Natural killer cell (primary cell): ENCODE measurements around the gene LARP1B. TPM values are rescaled to one million over a fixed set of nuclear protein-coding genes. Genes with fewer than 3 reads are reported as not detected.
"Not testable (repeated sequence)": the region's sequence is repeated elsewhere in the genome, so short reads cannot be mapped to it uniquely, and the experiment has no call there.

Source experiments
- ATAC-seq, 3 donors: fragments of 150-1000 bp in 2 of 3; fragments of 200-7000 bp in 1 of 3; cut with Tn5 transposase; 1 replicate in 1 of 3; 2 replicates in 2 of 3; pipeline ENCODE4 v1.10.0; 2021; ENCODE audit warnings: mild to moderate bottlenecking in 2 of 3, moderate library complexity in 2 of 3
- DNase-seq, 2 donors: peaks; one replicate each; pipeline versions ENCODE4 v3.0.0 to v3.0.0-alpha.2; 2013 to 2021; ENCODE audit warnings: mixed read lengths in 1 of 2
- H3K27ac ChIP-seq: one replicate; pipeline ENCODE4 v1.5.1; 2013; ENCODE audit warnings: mild to moderate bottlenecking, low read length
- H3K27me3 ChIP-seq: one replicate; pipeline ENCODE4 v1.6.1; 2013; ENCODE audit warnings: low read length; ENCODE audit not compliant: control insufficient read depth, insufficient read depth
- H3K36me3 ChIP-seq: one replicate; pipeline ENCODE4 v1.6.1; 2013; ENCODE audit warnings: low read length; ENCODE audit not compliant: control insufficient read depth, insufficient read depth
- H3K4me1 ChIP-seq: one replicate; pipeline ENCODE4 v1.6.1; 2013; ENCODE audit warnings: low read length; ENCODE audit not compliant: control insufficient read depth, insufficient read depth
- H3K4me3 ChIP-seq: one replicate; pipeline ENCODE4 v1.5.1; 2013; ENCODE audit warnings: low read length
- H3K9me3 ChIP-seq: one replicate; pipeline ENCODE4 v1.6.1; 2013; ENCODE audit warnings: low read length; ENCODE audit not compliant: control insufficient read depth, insufficient read depth
- H3K27ac Mint-ChIP-seq, 2 donors: one replicate each; pipeline ENCODE4 v1.8.0; 2022; ENCODE audit warnings: mild to moderate bottlenecking in 2 of 2, mixed read lengths in 2 of 2, moderate library complexity in 1 of 2
- H3K27me3 Mint-ChIP-seq, 2 donors: one replicate each; pipeline ENCODE4 v1.8.0; 2022; ENCODE audit warnings: low read depth in 2 of 2, mixed read lengths in 2 of 2
- H3K36me3 Mint-ChIP-seq: one replicate; pipeline ENCODE4 v1.8.0; 2022; ENCODE audit warnings: mixed read lengths
- H3K4me1 Mint-ChIP-seq, 2 donors: one replicate each; pipeline ENCODE4 v1.8.0; 2022; ENCODE audit warnings: mixed read lengths in 2 of 2
- H3K4me3 Mint-ChIP-seq: one replicate; pipeline ENCODE4 v1.8.0; 2022; ENCODE audit warnings: mild to moderate bottlenecking, moderate library complexity, mixed read lengths
- H3K9me3 Mint-ChIP-seq, 2 donors: one replicate each; pipeline ENCODE4 v1.8.0; 2022; ENCODE audit warnings: mixed read lengths in 2 of 2
- CTCF ChIP-seq: fragments of 200-600 bp; IDR thresholded peaks from one replicate; pipeline ENCODE4 v1.8.0; 2022; ENCODE audit warnings: antibody characterized with exemption
- WGBS: methylation state at CpG from one replicate; pipeline ENCODE4 v1.1.7; 2013; ENCODE audit warnings: missing lambda C conversion rate; ENCODE audit not compliant: insufficient coverage; 5-methylcytosine and 5-hydroxymethylcytosine counted together
- intact Hi-C: fragments of 100-400 bp; cut with micrococcal nuclease; formaldehyde crosslinking; loops from one replicate; pipeline ENCODE4 v1.14.2; 2022
- total RNA-seq, 4 donors: library from RNA; stranded (reverse); fragments of 120-200 nt in 1 of 4; gene quantifications; one replicate each; pipeline versions ENCODE4 v1.2.3 to v1.2.4, GENCODE V29; 2013 to 2022

The LARP1B gene
- total RNA-seq, 3 donors from 2014 or later (not counting 1 experiment from before 2014, with no cell fraction given) = 8.5 to 10.7 (median 9.1) TPM

GRCh38 chr4:128242601-128243000, 181.5 kb downstream of the LARP1B start:
- ATAC-seq = peak in 1 of 3 donors; percentile 21

GRCh38 chr4:128244379-128244778, 183.3 kb downstream of the LARP1B start:
- Histone ChIP-seq H3K36me3 (no peaks in the 10 kb centered on the region), H3K9me3 (no peaks in the 10 kb centered on the region), H3K4me3 (no peak overlapping the region), H3K27me3 (no peaks in the 10 kb centered on the region), H3K4me1 (no peaks in the 10 kb centered on the region), H3K27ac (no peak overlapping the region)
- peaks cover 0 to 2% of the 10 kb centered on the region in 2 donors for H3K9me3 Mint-ChIP-seq
- H3K27me3 Mint-ChIP-seq = peaks cover 17 to 23% of the 10 kb centered on the region in 2 donors
- H3K36me3 Mint-ChIP-seq = no peaks in the 10 kb centered on the region
- DNase-seq (no peak), ATAC-seq (no peak)
- intact Hi-C loops = no loop called here
- H3K4me1 Mint-ChIP-seq = no peaks in the 10 kb centered on the region
- H3K4me3 Mint-ChIP-seq = no peak overlapping the region
- 81% methylated on average over 2 of the region's 2 CpGs for WGBS
- TF ChIP-seq CTCF = no peak
- H3K27ac Mint-ChIP-seq = no peak overlapping the region

More at GRCh38 chr4:128242601-128243000, 181.5 kb downstream of the LARP1B start:
- Mint-ChIP-seq H3K36me3 (no peaks in the 10 kb centered on the region), H3K9me3 (peaks cover 0 to 2% of the 10 kb centered on the region in 2 donors), H3K27me3 (peaks cover 17 to 23% of the 10 kb centered on the region in 2 donors), H3K27ac (no peak overlapping the region), H3K4me1 (no peaks in the 10 kb centered on the region), H3K4me3 (no peak overlapping the region)
- H3K27me3 ChIP-seq = no peaks in the 10 kb centered on the region
- no peaks in the 10 kb centered on the region for H3K36me3 ChIP-seq
- H3K9me3 ChIP-seq = no peaks in the 10 kb centered on the region
- WGBS = 91% methylated on average over 4 of the region's 4 CpGs
- intact Hi-C loops = no loop called here
- no peak for DNase-seq
- no peaks in the 10 kb centered on the region for H3K4me1 ChIP-seq
- no peak overlapping the region for H3K27ac ChIP-seq
- no peak overlapping the region for H3K4me3 ChIP-seq
- no peak for TF ChIP-seq CTCF

DNA sequence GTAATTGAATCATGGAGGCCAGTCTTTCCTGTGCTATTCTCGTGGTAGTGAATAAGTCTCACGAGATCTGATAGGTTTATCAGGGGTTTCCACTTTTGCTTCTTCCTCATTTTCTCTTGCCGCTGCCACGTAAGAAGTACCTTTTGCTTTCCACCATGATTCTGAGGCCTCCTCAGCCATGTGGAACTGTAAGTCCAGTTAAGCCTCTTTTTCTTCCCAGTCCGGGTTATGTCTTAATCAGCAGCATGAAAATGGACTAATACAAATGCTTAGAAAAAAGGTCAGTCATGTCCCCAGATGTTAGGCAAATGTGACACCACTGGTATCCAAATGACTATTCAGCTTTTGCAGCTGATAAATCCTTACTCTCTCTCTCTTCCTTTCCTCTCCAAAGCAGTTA, 184.3 kb downstream of the LARP1B start:
- H3K4me1 ChIP-seq = not testable (repeated sequence)

GRCh38 chr4:128247906-128248305, 186.8 kb downstream of the LARP1B start:
- ATAC-seq (no peak), DNase-seq (no peak)
- no peaks in the 10 kb centered on the region for H3K4me1 ChIP-seq
- H3K27ac ChIP-seq = no peak overlapping the region
- Mint-ChIP-seq H3K36me3 (no peaks in the 10 kb centered on the region), H3K4me3 (no peak overlapping the region), H3K27ac (no peak overlapping the region), H3K9me3 (peaks cover 0 to 2% of the 10 kb centered on the region in 2 donors), H3K27me3 (peaks cover 5% of the 10 kb centered on the region in 2 donors), H3K4me1 (no peaks in the 10 kb centered on the region)
- 100% methylated on average over 1 of the region's 1 CpG for WGBS
- H3K4me3 ChIP-seq = no peak overlapping the region
- H3K27me3 ChIP-seq = no peaks in the 10 kb centered on the region
- no peak for TF ChIP-seq CTCF
- intact Hi-C loops = no loop called here
- H3K36me3 ChIP-seq = no peaks in the 10 kb centered on the region
- no peaks in the 10 kb centered on the region for H3K9me3 ChIP-seq

More for the DNA sequence above, 184.3 kb downstream of the LARP1B start:
- H3K9me3 ChIP-seq, H3K4me3 ChIP-seq, H3K9me3 Mint-ChIP-seq, ATAC-seq, H3K27me3 ChIP-seq, DNase-seq, intact Hi-C loops, H3K4me1 Mint-ChIP-seq, H3K36me3 Mint-ChIP-seq, H3K27ac ChIP-seq, H3K4me3 Mint-ChIP-seq, H3K36me3 ChIP-seq, H3K27ac Mint-ChIP-seq: not testable (repeated sequence)
- peaks cover 17 to 18% of the 10 kb centered on the region in 2 donors for H3K27me3 Mint-ChIP-seq
- 85% methylated on average over 5 of the region's 5 CpGs for WGBS
